HepG2 (cell line): ENCODE data around the gene PLIN4. TPM values are rescaled to one million over a fixed set of nuclear protein-coding genes. Genes with fewer than 3 reads are reported as not detected.

Experiments
- CREB1 ChIP-seq, 2 experiments: fragments of 450-650 bp in 1 of 2; IDR thresholded peaks; 2 replicates each; pipeline ENCODE4 v1.6.1; 2016 to 2017; ENCODE audit warnings: control low read depth in 1 of 2, mild to moderate bottlenecking in 1 of 2, missing compliant biosample characterization in 1 of 2, missing genetic modification characterization in 1 of 2
- HNRNPL ChIP-seq: fragments of 200-400 bp; formaldehyde crosslinking; IDR thresholded peaks from 2 replicates; pipeline ENCODE4 v1.6.1; 2017; ENCODE audit warnings: mild to moderate bottlenecking, low read depth, low read length
- MXD3 ChIP-seq: IDR thresholded peaks from 2 replicates; pipeline ENCODE4 v1.6.1; 2016; ENCODE audit warnings: mild to moderate bottlenecking, missing biosample characterization, missing genetic modification reagents
- NFATC3 ChIP-seq: sonication (generic); formaldehyde crosslinking; IDR thresholded peaks from 2 replicates; pipeline ENCODE4 v1.5.1; 2020; ENCODE audit warnings: mild to moderate bottlenecking, missing genetic modification reagents
- POLR2AphosphoS5 ChIP-seq: IDR thresholded peaks from 2 replicates; pipeline ENCODE4 v1.6.1; 2012; ENCODE audit warnings: low read depth, low read length
- TCF7L2 ChIP-seq: IDR thresholded peaks from 2 replicates; pipeline ENCODE4 v1.6.1; 2011; ENCODE audit warnings: mild to moderate bottlenecking, low read depth, low read length, moderate library complexity
- TMF1 ChIP-seq: sonication (generic); formaldehyde crosslinking; IDR thresholded peaks from 2 replicates; pipeline ENCODE4 v1.8.1; 2022; ENCODE audit warnings: low read depth, missing genetic modification reagents
- ZHX2 ChIP-seq, 2 experiments: sonication (generic) in 1 of 2; formaldehyde crosslinking in 1 of 2; IDR thresholded peaks; 2 replicates each; pipeline versions ENCODE4 v1.6.1 to v1.9.0; 2014 to 2022; ENCODE audit warnings: antibody characterized with exemption in 1 of 2, borderline replicate concordance in 1 of 2, inconsistent platforms in 1 of 2, low read depth in 1 of 2, missing genetic modification reagents in 1 of 2
- ZNF260 ChIP-seq: sonication (generic); formaldehyde crosslinking; IDR thresholded peaks from 2 replicates; pipeline ENCODE4 v1.4.0; 2020; ENCODE audit warnings: missing genetic modification reagents, low read depth, mild to moderate bottlenecking, borderline replicate concordance
- ZNF556 ChIP-seq: sonication (generic); formaldehyde crosslinking; IDR thresholded peaks from 2 replicates; pipeline ENCODE4 v1.4.0; 2020; ENCODE audit warnings: mild to moderate bottlenecking, missing genetic modification reagents, borderline replicate concordance
- ZSCAN12 ChIP-seq: sonication (generic); formaldehyde crosslinking; IDR thresholded peaks from 2 replicates; pipeline ENCODE4 v1.9.0; 2021; ENCODE audit warnings: mild to moderate bottlenecking, missing genetic modification reagents
- polyA plus RNA-seq, 8 experiments: library from polyadenylated mRNA; depleted of rRNA in 3 of 8; stranded (reverse) in 7 of 8; unstranded in 1 of 8; fragments of >200 nt; fragmentation: Illumina TruSeq in 4 of 8; extraction: Trizol in 4 of 8; gene quantifications; 2 replicates each; pipeline versions ENCODE4 v1.2.1 to v1.2.3, GENCODE V29; 2011 to 2016; ENCODE audit warnings: low read depth in 4 of 8, missing spikeins in 1 of 8, mixed read lengths in 1 of 8; ENCODE audit not compliant: insufficient read depth in 1 of 8
- total RNA-seq, 5 experiments: library from RNA; depleted of rRNA; stranded (reverse); fragments of >200 nt; fragmentation: Illumina TruSeq; extraction: Trizol; gene quantifications; 2 replicates each; pipeline ENCODE4 v1.2.3, GENCODE V29; 2016; ENCODE audit warnings: low read depth in 1 of 5
- TF ChIP-seq, protein P1 (sequence below): sonication (generic); formaldehyde crosslinking; IDR thresholded peaks from 2 replicates; pipeline ENCODE4 v1.5.0; 2020; ENCODE audit warnings: mild to moderate bottlenecking, missing genetic modification reagents, borderline replicate concordance
- TF ChIP-seq, protein P2 (sequence below): sonication (generic); formaldehyde crosslinking; IDR thresholded peaks from 2 replicates; pipeline ENCODE4 v1.4.0; 2020; ENCODE audit warnings: missing genetic modification reagents

Gene PLIN4
- total and polyA plus RNA-seq, 2 of the 13 experiments (the other 11 are each of a cell fraction or from before 2014, with no cell fraction given), result 1.1 to 1.3 TPM

DNA sequence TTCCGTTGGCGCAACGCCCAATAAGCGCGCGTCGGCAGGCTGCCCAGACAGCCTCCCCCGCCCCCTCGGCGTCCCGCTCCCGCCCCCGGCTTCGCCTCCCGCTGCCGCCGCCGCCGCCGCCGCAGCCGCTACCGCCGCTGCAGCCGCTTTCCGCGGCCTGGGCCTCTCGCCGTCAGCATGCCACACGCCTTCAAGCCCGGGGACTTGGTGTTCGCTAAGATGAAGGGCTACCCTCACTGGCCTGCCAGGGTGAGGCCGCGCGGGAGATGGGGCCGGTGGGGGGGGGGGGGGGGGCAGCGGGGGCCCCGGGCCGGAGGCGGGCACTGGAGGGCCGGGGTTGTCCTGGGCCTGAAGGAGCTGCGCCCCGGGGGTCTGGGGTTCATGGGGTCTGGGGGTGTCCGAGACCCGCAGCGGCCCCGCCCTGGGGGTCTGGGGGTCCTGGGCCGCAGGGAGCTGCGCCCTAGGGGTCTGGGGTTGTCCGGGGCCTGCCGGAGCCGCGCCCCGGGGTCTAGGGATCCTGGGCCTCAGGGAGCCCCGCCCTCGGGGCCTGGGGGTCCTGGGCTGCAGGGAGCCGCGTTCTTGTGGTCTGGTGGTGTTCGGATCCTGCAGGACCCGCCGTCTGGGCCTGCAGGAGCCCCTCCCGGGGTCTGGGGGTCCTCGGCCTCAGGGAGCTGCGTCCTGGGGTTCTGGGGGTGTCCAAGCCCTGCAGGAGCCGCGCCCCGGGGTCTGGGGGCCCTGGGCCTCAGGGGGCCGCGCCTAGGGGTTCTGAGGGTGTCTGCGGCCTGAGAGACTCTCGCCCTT lies 45.9 kb downstream of the PLIN4 start, which contains the start of gene HDGFL2 (continued):
- no peak for TF ChIP-seq ZHX2 (IDR thresholded peaks at IDR 0.05; ENCODE audit: low read depth)
- TF ChIP-seq ZHX2 (CRISPR knock-in tag; IDR thresholded peaks at IDR 0.05; ENCODE audit: borderline replicate concordance), result no peak
- TF ChIP-seq ZNF260 (CRISPR knock-in tag), result no peak
- no peak for TF ChIP-seq ZNF556
- TF ChIP-seq, protein P1, sequence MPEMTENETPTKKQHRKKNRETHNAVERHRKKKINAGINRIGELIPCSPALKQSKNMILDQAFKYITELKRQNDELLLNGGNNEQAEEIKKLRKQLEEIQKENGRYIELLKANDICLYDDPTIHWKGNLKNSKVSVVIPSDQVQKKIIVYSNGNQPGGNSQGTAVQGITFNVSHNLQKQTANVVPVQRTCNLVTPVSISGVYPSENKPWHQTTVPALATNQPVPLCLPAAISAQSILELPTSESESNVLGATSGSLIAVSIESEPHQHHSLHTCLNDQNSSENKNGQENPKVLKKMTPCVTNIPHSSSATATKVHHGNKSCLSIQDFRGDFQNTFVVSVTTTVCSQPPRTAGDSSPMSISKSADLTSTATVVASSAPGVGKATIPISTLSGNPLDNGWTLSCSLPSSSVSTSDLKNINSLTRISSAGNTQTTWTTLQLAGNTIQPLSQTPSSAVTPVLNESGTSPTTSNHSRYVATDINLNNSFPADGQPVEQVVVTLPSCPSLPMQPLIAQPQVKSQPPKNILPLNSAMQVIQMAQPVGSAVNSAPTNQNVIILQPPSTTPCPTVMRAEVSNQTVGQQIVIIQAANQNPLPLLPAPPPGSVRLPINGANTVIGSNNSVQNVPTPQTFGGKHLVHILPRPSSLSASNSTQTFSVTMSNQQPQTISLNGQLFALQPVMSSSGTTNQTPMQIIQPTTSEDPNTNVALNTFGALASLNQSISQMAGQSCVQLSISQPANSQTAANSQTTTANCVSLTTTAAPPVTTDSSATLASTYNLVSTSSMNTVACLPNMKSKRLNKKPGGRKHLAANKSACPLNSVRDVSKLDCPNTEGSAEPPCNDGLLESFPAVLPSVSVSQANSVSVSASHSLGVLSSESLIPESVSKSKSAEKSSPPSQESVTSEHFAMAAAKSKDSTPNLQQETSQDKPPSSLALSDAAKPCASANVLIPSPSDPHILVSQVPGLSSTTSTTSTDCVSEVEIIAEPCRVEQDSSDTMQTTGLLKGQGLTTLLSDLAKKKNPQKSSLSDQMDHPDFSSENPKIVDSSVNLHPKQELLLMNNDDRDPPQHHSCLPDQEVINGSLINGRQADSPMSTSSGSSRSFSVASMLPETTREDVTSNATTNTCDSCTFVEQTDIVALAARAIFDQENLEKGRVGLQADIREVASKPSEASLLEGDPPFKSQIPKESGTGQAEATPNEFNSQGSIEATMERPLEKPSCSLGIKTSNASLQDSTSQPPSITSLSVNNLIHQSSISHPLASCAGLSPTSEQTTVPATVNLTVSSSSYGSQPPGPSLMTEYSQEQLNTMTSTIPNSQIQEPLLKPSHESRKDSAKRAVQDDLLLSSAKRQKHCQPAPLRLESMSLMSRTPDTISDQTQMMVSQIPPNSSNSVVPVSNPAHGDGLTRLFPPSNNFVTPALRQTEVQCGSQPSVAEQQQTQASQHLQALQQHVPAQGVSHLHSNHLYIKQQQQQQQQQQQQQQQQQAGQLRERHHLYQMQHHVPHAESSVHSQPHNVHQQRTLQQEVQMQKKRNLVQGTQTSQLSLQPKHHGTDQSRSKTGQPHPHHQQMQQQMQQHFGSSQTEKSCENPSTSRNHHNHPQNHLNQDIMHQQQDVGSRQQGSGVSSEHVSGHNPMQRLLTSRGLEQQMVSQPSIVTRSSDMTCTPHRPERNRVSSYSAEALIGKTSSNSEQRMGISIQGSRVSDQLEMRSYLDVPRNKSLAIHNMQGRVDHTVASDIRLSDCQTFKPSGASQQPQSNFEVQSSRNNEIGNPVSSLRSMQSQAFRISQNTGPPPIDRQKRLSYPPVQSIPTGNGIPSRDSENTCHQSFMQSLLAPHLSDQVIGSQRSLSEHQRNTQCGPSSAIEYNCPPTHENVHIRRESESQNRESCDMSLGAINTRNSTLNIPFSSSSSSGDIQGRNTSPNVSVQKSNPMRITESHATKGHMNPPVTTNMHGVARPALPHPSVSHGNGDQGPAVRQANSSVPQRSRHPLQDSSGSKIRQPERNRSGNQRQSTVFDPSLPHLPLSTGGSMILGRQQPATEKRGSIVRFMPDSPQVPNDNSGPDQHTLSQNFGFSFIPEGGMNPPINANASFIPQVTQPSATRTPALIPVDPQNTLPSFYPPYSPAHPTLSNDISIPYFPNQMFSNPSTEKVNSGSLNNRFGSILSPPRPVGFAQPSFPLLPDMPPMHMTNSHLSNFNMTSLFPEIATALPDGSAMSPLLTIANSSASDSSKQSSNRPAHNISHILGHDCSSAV (CRISPR knock-in tag), result no peak
- TF ChIP-seq NFATC3, result no peak
- no peak for TF ChIP-seq HNRNPL
- no peak for TF ChIP-seq TMF1 (CRISPR knock-in tag)
- TF ChIP-seq POLR2AphosphoS5, result peak; percentile 27; the same call in 1 of the 2 replicates
- TF ChIP-seq, protein P2, sequence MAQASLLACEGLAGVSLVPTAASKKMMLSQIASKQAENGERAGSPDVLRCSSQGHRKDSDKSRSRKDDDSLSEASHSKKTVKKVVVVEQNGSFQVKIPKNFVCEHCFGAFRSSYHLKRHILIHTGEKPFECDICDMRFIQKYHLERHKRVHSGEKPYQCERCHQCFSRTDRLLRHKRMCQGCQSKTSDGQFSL, result peak; percentile 87
- no peak for TF ChIP-seq MXD3
- no peak for TF ChIP-seq TCF7L2
- TF ChIP-seq CREB1 (IDR thresholded peaks at IDR 0.05), result no peak
- TF ChIP-seq CREB1 (CRISPR knock-in tag; IDR thresholded peaks at IDR 0.05), result no peak
- TF ChIP-seq ZSCAN12 (CRISPR knock-in tag), result no peak
